Keratinocyte (primary cell): ENCODE results near the gene TMEM218.

Experiments used
- EZH2 ChIP-seq: IDR thresholded peaks from one replicate; pipeline ENCODE4 v1.6.1; 2012; ENCODE audit warnings: inconsistent platforms, mild to moderate bottlenecking, low read length, moderate library complexity
- TF ChIP-seq, protein P1 (sequence below), 3 experiments: IDR thresholded peaks in 1 of 3; conservative IDR thresholded peaks in 1 of 3; optimal IDR thresholded peaks in 1 of 3; 2 replicates in 2 of 3; 3 replicates in 1 of 3; pipeline versions ENCODE3 to v1.5.1; 2011; ENCODE audit warnings: low read length in 3 of 3, mild to moderate bottlenecking in 3 of 3, moderate library complexity in 2 of 3, control low read depth in 1 of 3, inconsistent platforms in 1 of 3; ENCODE audit not compliant: insufficient read depth in 2 of 3; ENCODE audit errors: extremely low read depth in 1 of 3

DNA sequence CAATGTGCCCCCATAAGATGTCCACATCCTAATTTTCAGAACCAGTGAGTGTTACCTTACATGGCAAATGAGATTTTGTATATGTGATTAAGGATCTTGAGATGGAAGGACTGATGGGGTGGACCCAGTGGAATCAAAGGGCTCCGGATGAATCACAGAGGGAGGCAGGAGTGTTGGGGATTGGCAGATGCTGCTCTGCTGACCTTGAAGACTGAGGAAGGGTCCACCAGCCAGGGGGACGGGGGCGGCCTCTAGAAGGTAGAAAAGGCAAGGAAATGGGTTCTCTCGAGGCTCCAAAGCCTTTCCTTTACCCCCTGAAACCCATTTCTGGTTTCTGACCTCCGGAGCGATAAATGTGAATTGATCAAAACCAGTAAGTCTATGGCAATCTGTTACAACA lies 18.8 kb downstream of the TMEM218 start:
- TF ChIP-seq, protein P1, sequence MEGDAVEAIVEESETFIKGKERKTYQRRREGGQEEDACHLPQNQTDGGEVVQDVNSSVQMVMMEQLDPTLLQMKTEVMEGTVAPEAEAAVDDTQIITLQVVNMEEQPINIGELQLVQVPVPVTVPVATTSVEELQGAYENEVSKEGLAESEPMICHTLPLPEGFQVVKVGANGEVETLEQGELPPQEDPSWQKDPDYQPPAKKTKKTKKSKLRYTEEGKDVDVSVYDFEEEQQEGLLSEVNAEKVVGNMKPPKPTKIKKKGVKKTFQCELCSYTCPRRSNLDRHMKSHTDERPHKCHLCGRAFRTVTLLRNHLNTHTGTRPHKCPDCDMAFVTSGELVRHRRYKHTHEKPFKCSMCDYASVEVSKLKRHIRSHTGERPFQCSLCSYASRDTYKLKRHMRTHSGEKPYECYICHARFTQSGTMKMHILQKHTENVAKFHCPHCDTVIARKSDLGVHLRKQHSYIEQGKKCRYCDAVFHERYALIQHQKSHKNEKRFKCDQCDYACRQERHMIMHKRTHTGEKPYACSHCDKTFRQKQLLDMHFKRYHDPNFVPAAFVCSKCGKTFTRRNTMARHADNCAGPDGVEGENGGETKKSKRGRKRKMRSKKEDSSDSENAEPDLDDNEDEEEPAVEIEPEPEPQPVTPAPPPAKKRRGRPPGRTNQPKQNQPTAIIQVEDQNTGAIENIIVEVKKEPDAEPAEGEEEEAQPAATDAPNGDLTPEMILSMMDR (optimal IDR thresholded peaks at IDR 0.05 in 1 of 3, IDR thresholded peaks at IDR 0.05 in 1 of 3, conservative IDR thresholded peaks at IDR 0.05 in 1 of 3; ENCODE audit: extremely low read depth in 1 of 3, insufficient read depth in 2 of 3, low read length in 3 of 3) = no peak
- TF ChIP-seq EZH2 = no peak
